HG02678 (cell line): Measurements from ENCODE around the gene KRT6B.

Experiments used
- ATAC-seq: cut with Tn5 transposase; IDR thresholded peaks from one replicate; pipeline ENCODE4 v1.9.1; 2021; ENCODE audit warnings: mild to moderate bottlenecking, moderate library complexity; ENCODE audit not compliant: unreplicated experiment

The KRT6B gene

GRCh38 chr12:52437508-52437907, 14.4 kb downstream of the KRT6B start:
- ATAC-seq, result no peak

DNA sequence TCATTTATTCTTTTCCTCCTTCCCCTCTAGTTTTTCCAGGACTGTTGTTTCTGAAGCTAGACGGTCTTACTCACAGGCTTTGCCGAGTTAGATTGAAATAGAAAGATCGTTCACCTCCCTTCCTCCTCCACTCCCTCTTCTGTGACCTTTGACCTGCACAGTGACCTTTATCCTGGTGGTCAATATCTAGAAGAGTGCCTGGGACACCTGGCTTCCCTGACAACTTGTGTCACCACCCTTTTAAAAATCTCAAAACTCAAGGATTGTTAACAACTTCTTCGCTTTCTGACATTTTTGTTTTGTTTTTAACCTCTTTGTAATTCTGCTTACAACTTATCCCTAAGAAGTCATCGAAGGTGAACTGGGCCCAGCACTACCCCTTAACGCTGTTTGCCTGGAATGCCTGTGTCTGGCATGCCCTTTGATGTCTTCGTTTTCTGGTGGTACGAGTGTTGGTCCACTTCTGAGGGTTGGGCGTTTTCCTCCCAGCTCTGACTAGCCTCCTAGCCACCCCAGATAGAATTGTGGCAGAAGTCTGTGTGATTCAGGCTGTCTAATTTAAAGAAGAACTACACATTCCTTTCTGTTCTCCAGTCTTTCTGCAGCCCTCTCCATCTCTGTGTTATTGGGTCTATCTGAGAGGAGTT, 15.0 kb downstream of the KRT6B start:
- no peak for ATAC-seq

GRCh38 chr12:52436000-52436827, 15.7 kb downstream of the KRT6B start:
- no peak for ATAC-seq

DNA sequence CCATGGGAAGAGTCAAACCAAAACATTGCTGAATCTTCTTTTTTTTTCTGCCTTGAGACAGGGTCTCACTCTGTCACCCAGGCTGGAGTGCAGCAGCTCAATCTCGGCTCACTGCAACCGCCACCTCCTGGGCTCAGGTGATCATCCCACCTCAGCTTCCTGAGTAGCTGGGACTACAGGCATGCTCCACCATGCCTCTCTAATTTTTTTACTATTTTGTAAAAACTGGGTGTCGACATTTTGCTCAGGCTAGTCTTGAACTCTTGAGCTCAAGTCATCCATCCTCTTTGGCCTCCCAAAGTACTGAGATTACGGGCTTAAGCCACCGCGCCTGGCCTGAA, 16.3 kb downstream of the KRT6B start:
- no peak for ATAC-seq

DNA sequence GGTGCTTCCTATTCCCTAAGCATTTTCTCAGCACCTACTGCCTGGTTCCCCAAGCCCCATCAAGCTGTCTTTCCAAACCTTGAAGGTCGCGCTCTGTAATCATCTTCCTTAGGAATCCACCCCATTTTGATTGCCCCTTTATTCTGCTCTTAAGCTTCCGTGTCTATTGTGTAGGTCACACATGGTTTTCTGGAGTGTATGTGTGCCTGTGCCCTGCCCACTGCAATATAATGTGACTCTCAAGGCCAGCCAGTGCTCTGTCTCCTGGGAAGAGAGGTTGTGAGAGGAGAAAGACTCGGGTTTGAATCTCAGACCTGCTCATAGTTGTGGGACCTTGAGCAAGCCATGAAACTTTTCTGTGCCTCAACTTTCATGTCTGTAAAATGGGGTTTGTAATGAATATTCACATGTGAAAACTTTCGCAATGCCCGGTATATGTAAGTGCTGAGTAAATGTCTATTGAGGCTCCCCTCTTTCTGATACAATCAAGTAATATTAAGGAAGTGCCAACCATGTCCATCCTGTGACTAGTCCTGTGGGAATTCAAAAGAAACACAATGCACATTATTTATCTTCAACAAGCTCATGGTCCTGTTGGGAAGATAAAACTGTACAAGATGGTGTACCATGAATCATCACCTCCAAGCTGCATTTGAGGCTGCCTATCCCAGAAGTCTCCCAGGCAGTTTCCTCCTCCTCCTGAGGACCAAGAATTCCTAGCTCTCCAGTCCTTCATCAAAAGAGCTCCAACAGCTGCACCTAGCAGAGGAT, 17.0 kb downstream of the KRT6B start:
- no peak for ATAC-seq

GRCh38 chr12:52434081-52434733, 17.7 kb downstream of the KRT6B start, which contains the start of gene KRT75:
Gene KRT75 (minus strand): TSS chr12:52434371. CDS start chr12:52434304, 67 bp downstream.
- no peak for ATAC-seq

DNA sequence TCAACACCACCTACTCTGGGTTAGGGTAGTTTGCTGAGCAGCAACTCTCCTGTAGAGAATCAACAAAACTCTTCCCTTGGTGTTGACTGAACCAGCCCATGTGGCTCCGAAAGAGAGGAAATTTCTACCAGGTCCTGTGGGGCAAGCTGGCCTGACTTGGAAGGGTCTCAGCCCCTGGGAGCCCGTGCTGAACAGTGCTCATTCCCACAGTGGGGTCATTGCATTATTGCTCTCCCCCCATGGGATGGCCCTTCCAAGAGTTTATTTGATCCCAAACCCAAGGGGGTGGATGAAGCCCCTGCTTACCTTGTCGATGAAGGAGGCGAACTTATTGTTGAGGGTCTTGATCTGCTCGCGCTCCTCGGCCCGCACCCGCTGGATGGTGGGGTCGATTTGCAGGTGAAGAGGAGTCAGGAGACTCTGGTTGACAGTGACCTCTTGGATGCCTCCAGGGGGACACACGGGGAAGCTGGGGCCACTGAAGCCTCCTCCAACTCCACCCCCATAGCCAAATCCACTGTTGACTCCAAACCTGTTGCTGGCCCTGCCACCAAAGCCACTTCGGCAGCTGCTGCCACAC, 18.4 kb downstream of the KRT6B start:
- no peak for ATAC-seq

GRCh38 chr12:52432559-52433207, 19.3 kb downstream of the KRT6B start:
- no peak for ATAC-seq

GRCh38 chr12:52428121-52428520, 23.8 kb downstream of the KRT6B start:
- ATAC-seq, result no peak

- no peak for ATAC-seq
These were observed 24.9 kb downstream of the KRT6B start for GRCh38 chr12:52427083-52427482.

GRCh38 chr12:52426034-52426433, 25.9 kb downstream of the KRT6B start:
- ATAC-seq, result no peak

DNA sequence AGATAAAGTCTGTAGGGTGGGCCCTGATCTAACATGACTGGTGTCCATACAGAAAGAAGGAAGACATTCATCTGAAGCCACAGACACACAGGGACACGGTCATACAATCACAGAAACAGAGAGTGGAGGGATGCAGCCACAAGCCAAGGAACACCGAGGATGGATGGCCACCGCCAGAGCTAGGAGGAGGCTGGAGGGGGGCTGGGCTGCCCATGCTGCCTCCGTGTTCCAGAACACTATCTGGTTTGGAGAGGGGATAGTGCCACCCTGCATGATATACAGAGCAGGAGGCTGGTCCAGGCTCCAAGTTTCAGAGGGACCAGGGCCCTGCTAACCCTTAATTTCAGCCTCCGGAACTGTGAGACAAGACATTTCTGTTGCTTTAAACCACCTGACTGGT, 26.5 kb downstream of the KRT6B start:
- ATAC-seq, result no peak

GRCh38 chr12:52423661-52424500, 28.1 kb downstream of the KRT6B start:
- no peak for ATAC-seq

DNA sequence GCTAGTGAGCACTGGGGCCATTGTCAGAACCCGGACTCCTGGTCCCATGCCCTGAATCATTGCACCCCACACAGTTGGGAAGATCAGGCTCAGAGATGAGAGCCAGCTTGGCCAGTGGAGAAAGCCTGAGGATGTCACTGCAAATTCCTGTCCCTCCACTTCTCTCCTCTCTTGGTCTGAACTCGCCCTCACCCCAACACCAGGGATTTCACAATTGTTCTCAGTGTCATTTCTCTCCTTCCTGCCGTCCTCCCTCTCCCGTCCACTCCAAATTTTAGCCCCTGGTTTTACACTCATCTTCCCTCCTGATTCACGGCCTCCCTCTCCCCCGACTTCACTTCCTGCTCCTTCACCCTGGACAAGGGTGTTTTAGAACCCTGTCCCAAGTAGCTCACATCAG, 28.9 kb downstream of the KRT6B start:
- ATAC-seq, result no peak

DNA sequence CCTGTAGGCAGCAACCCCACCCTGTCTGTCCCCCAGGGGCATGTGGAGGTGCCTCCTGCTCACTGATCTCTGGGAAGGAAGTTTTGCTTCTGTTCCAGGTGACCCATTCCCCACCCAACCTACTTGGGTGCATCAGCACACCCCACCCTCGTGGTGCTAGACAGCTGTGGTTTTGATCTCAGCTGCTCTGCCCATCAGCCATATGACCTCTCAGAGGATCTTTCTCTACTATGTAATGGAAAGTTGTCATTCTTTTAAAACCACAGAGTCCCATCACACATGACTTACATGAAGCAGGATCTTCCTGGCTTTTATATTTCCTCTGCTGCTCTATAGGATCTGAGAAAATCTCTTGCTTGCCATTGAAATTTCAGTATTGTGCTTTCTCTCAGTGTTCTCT, 32.3 kb downstream of the KRT6B start:
- ATAC-seq, result no peak

GRCh38 chr12:52418576-52419110, 33.3 kb downstream of the KRT6B start:
- ATAC-seq, result no peak

DNA sequence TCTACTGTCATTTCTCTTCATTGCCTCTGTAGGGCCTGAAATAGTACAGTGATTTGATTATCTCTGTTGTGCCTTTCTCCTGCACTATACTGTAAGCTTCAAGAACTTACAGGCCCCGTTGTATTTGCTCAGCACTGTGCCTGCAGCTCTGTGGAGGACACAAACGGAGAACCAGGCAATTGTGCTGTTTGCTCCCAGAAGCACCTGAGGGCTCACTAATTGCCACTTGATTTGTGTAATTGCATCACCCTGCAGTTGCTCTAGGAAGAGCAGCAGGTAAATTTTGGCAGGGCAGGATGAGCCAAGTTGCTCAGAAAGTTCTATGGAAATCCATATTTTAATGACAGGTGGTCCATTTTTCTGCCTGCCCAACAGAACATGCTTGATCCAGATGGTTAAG, 34.2 kb downstream of the KRT6B start:
- ATAC-seq, result no peak

DNA sequence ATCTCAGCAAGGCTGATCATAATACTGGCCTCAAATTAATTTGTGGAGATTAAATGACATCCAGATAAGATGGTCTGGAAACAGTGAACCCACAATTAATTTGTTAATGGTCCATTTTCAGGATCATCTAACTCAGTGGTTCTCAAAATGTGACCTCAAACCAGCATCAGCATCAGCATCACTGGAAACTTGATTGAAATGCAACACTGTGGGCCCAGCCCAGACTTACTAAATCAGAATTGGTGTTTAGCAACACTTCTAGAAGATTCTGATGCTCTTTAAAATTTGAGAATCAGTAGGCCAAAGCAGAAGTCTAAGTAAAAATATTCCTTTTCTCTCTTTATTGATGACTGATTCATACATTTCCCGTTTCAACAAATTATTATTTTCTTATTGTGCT, 35.2 kb downstream of the KRT6B start:
- ATAC-seq, result no peak
